HepG2 (cell line): ENCODE data around the gene SLC9A9. TPM values are rescaled to one million over a fixed set of nuclear protein-coding genes. Genes with fewer than 3 reads are reported as not detected.

Experiments
- ATAC-seq: fragments of 200-7000 bp; cut with Tn5 transposase; 3 replicates; pipeline ENCODE4 v1.9.1; 2020; ENCODE audit warnings: mild to moderate bottlenecking, moderate library complexity
- BruUV-seq: library from RNA; stranded (reverse); fragments of 400-500 nt; replicated peaks from 2 replicates; lab custom pipeline; 2021; lab: Mats Ljungman, UMichigan
- CTCF ChIA-PET: fragments of 300-600 bp; formaldehyde crosslinking; extraction: SDS; loops from one replicate; lab custom pipeline; 2021; ENCODE audit warnings: low total read pairs, inconsistent platforms, low intra/inter-chr PET ratio; lab: Yijun Ruan, JAX
- POLR2A ChIA-PET: fragments of 350-600 bp; sonication (Branson Sonifier 250); formaldehyde crosslinking; loops from one replicate; lab custom pipeline; 2020; ENCODE audit warnings: antibody characterized with exemption, inconsistent platforms; lab: Yijun Ruan, JAX
- DNase-seq: peaks from one replicate; pipeline ENCODE4 v3.0.0-alpha.2; 2015; ENCODE audit warnings: low spot score
- FAIRE-seq: peaks from 3 replicates; lab custom pipeline; 2011; peaks lifted over from hg19 to GRCh38; lab: Jason Lieb, UNC
- H2AFZ ChIP-seq: one replicate; pipeline ENCODE4 v1.6.1; 2011; ENCODE audit warnings: low read length, inconsistent platforms
- H3K27ac ChIP-seq: fragments of 300-600 bp; 3 replicates; pipeline ENCODE4 v1.8.0; 2011; ENCODE audit warnings: mixed run types, mild to moderate bottlenecking, mixed read lengths, low read length, inconsistent platforms; ENCODE audit not compliant: insufficient read depth; ENCODE audit errors: extremely low read length
- H3K27me3 ChIP-seq, 2 experiments: fragments of 200-600 bp in 1 of 2; 2 replicates in 1 of 2; 3 replicates in 1 of 2; pipeline versions ENCODE4 v1.6.0 to v1.8.0; 2011; ENCODE audit warnings: low read length in 2 of 2, mild to moderate bottlenecking in 2 of 2, moderate library complexity in 2 of 2, inconsistent platforms in 1 of 2; ENCODE audit not compliant: insufficient read depth in 2 of 2, control insufficient read depth in 1 of 2
- H3K36me3 ChIP-seq, 2 experiments: fragments of 200-600 bp in 1 of 2; replicated peaks in 1 of 2; 2 replicates in 1 of 2; 3 replicates in 1 of 2; pipeline versions ENCODE4 v1.5.1 to v1.8.0; 2011; ENCODE audit warnings: low read length in 2 of 2, inconsistent platforms in 1 of 2; ENCODE audit not compliant: insufficient read depth in 2 of 2, control insufficient read depth in 1 of 2
- H3K4me1 ChIP-seq: 2 replicates; pipeline ENCODE4 v1.5.1; 2012; ENCODE audit warnings: low read length, inconsistent platforms; ENCODE audit not compliant: insufficient read depth
- H3K4me2 ChIP-seq: 2 replicates; pipeline ENCODE4 v1.6.0; 2011; ENCODE audit warnings: low read depth, low read length, inconsistent platforms
- H3K4me3 ChIP-seq, 3 experiments: fragments of 200-600 bp in 1 of 3; sonication (generic), shearing (Covaris generic) in 1 of 3; replicated peaks in 1 of 3; 2 replicates each; pipeline ENCODE4 v1.5.1; 2011 to 2016; ENCODE audit warnings: low read length in 3 of 3, inconsistent platforms in 2 of 3, low read depth in 2 of 3, mild to moderate bottlenecking in 2 of 3, control low read depth in 1 of 3, mixed read lengths in 1 of 3; ENCODE audit not compliant: insufficient read depth in 1 of 3
- H3K79me2 ChIP-seq: one replicate; pipeline ENCODE4 v1.6.1; 2011; ENCODE audit warnings: low read length, inconsistent platforms; ENCODE audit not compliant: insufficient read depth
- H3K9ac ChIP-seq: 2 replicates; pipeline ENCODE4 v1.6.0; 2011; ENCODE audit warnings: mild to moderate bottlenecking, low read depth, low read length, inconsistent platforms; ENCODE audit not compliant: insufficient read depth
- H3K9me3 ChIP-seq: 2 replicates; pipeline ENCODE4 v1.5.1; 2012; ENCODE audit warnings: mild to moderate bottlenecking, low read length
- H4K20me1 ChIP-seq: 2 replicates; pipeline ENCODE4 v1.6.0; 2011; ENCODE audit warnings: inconsistent platforms, mild to moderate bottlenecking, low read length, moderate library complexity; ENCODE audit not compliant: insufficient read depth
- BRD4 ChIP-seq: sonication (generic); formaldehyde crosslinking; IDR thresholded peaks from 2 replicates; pipeline ENCODE4 v1.4.0; 2020; ENCODE audit warnings: missing genetic modification reagents
- DNMT3B ChIP-seq: conservative IDR thresholded peaks from 2 replicates; pipeline ENCODE4 v1.6.1; 2016; ENCODE audit warnings: missing biosample characterization, control low read depth
- GABPB1 ChIP-seq: IDR thresholded peaks from 2 replicates; pipeline ENCODE4 v1.6.1; 2016; ENCODE audit warnings: mild to moderate bottlenecking, missing genetic modification reagents, moderate library complexity, missing compliant biosample characterization
- MYNN ChIP-seq: sonication (generic); formaldehyde crosslinking; IDR thresholded peaks from 2 replicates; pipeline ENCODE4 v1.4.0; 2020; ENCODE audit warnings: mild to moderate bottlenecking, low read depth, missing genetic modification reagents
- REL ChIP-seq: sonication (generic); formaldehyde crosslinking; conservative IDR thresholded peaks from 2 replicates; pipeline ENCODE4 v1.8.0; 2022; ENCODE audit warnings: mild to moderate bottlenecking, missing genetic modification reagents, moderate library complexity
- RFXANK ChIP-seq: IDR thresholded peaks from 2 replicates; pipeline ENCODE4 v1.6.1; 2016
- SNAPC5 ChIP-seq: sonication (generic); formaldehyde crosslinking; IDR thresholded peaks from 2 replicates; pipeline ENCODE4 v1.8.1; 2023; ENCODE audit warnings: mild to moderate bottlenecking, missing genetic modification reagents, borderline replicate concordance
- ZNF280B ChIP-seq: sonication (generic); formaldehyde crosslinking; IDR thresholded peaks from 2 replicates; pipeline ENCODE4 v1.5.0; 2020; ENCODE audit warnings: missing genetic modification reagents, mild to moderate bottlenecking, borderline replicate concordance
- WGBS: methylation state at CpG from one replicate; pipeline ENCODE4 v1.1.6; 2017; ENCODE audit warnings: low lambda C conversion rate; 5-methylcytosine and 5-hydroxymethylcytosine counted together
- in situ Hi-C: cut with HindIII; loops from 2 replicates; pipeline ENCODE4 v1.10.0; 2017; ENCODE audit warnings: low pct_unique_long_range_greater_than_20kb; ENCODE audit not compliant: extremely low pct_ligation_motif_present
- intact Hi-C: fragments of 100-400 bp; cut with micrococcal nuclease; formaldehyde crosslinking; loops from one replicate; pipeline ENCODE4 v1.10.0; 2022; ENCODE audit not compliant: unreplicated experiment
- polyA plus RNA-seq, 8 experiments: library from polyadenylated mRNA; depleted of rRNA in 3 of 8; stranded (reverse) in 7 of 8; unstranded in 1 of 8; fragments of >200 nt; fragmentation: Illumina TruSeq in 4 of 8; extraction: Trizol in 4 of 8; gene quantifications; 2 replicates each; pipeline versions ENCODE4 v1.2.1 to v1.2.3, GENCODE V29; 2011 to 2016; ENCODE audit warnings: low read depth in 4 of 8, missing spikeins in 1 of 8, mixed read lengths in 1 of 8; ENCODE audit not compliant: insufficient read depth in 1 of 8
- total RNA-seq, 5 experiments: library from RNA; depleted of rRNA; stranded (reverse); fragments of >200 nt; fragmentation: Illumina TruSeq; extraction: Trizol; gene quantifications; 2 replicates each; pipeline ENCODE4 v1.2.3, GENCODE V29; 2016; ENCODE audit warnings: low read depth in 1 of 5

The SLC9A9 gene
- total and polyA plus RNA-seq, 2 of the 13 experiments (the other 11 are each of a cell fraction or from before 2014, with no cell fraction given) = not detected

GRCh38 chr3:143535994-143536784, 312.1 kb downstream of the SLC9A9 start:
- no peak overlapping the region for H2AFZ ChIP-seq
- FAIRE-seq = no peak
- no peak overlapping the region for H3K4me3 ChIP-seq
- no peaks in the 10 kb centered on the region for H3K27me3 ChIP-seq
- no peak overlapping the region for H3K4me2 ChIP-seq
- intact Hi-C loops = loop anchor here (5.0 kb wide), 1 partner anchor 946 kb away; no protein-coding TSS in a partner anchor
- ChIA-PET POLR2A (no interaction called here), CTCF (no interaction called here)
- in situ Hi-C loops = no loop called here
- no TSS peak for BruUV-seq
- no peaks in the 10 kb centered on the region for H3K79me2 ChIP-seq
- no peak overlapping the region for H3K9ac ChIP-seq
- H3K4me1 ChIP-seq = no peaks in the 10 kb centered on the region
- H3K36me3 ChIP-seq = no peaks in the 10 kb centered on the region
- DNase-seq = no peak
- H4K20me1 ChIP-seq = no peaks in the 10 kb centered on the region
- no peak for ATAC-seq
- no peak for TF ChIP-seq GABPB1 (CRISPR knock-in tag)
- no peak for TF ChIP-seq REL
- no peak for TF ChIP-seq BRD4 (CRISPR knock-in tag)
- TF ChIP-seq RFXANK (CRISPR knock-in tag) = no peak
- no peak for TF ChIP-seq DNMT3B
- no peak for TF ChIP-seq ZNF280B (CRISPR knock-in tag)
- TF ChIP-seq SNAPC5 = no peak
- no peak for TF ChIP-seq MYNN (CRISPR knock-in tag)
- no peaks in the 10 kb centered on the region for H3K9me3 ChIP-seq
- 18% methylated on average over 3 of the region's 3 CpGs for WGBS
- H3K27ac ChIP-seq = no peak overlapping the region
